Fibroblast of skin of right biceps (primary cell): Measurements from ENCODE around the gene MALL.
"Not testable (repeated sequence)": the region's sequence is repeated elsewhere in the genome, so short reads cannot be mapped to it uniquely, and the experiment has no call there.

Experiments
- DNase-seq: peaks from one replicate; pipeline ENCODE4 v3.0.0-alpha.2; 2013

The MALL gene

GRCh38 chr2:110115291-110116032 is at the start of gene MALL:
TSS of gene MALL (minus strand) at chr2:110115822. CDS start at chr2:110115792, 30 bp downstream.
- DNase-seq, result no peak

DNA sequence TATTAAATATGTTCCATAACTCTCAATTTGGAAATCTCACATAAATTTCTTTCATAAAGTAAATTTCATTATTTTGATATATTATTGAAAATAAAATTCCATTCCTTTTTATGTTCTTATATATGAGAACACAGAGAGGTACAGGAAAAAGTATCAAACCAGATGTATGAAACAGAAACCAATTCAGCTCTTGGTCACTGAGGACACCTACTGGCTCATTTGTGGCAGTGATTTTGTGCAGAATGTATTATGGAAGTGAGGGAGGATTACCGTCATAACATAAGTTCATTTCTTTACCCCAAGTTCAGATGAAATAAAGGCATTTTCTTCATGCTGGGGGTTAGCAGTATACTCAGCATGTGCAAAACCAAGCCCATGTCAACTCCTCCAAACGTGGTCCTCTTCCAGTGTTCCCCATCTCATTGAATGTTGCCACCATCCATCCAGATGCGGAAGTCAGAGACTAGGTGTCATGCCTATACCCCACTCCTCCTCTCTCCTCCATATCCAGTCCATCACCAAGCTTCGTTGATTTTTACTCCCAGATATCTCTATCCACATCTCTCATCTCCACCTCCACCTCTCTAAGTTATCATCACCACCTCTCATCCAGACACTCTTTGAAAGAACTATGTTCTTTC is 41.7 kb upstream of the MALL start:
- peak; percentile 70 for DNase-seq

GRCh38 chr2:110154828-110155227 is 39.2 kb upstream of the MALL start:
- DNase-seq, result not testable (repeated sequence)

DNA sequence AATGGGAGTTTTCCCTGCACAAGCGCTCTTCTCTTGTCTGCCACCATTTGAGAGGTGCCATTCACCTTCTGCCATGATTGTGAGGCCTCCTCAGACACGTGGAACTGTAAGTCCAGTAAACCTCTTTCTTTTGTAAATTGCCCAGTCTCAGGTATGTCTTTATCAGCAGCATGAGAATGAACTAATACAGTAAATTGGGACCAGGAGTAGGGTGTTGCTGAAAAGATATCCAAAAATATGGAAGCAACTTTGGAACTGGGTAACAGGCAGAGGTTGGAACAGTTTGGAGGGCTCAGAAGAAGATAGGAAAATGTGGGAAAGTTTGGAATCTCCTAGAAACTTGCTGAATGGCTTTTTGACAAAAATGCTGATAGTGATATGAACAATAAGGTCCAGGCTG is 38.6 kb upstream of the MALL start:
- not testable (repeated sequence) for DNase-seq

GRCh38 chr2:110153416-110153815 is 37.8 kb upstream of the MALL start:
- DNase-seq, result peak; percentile 42

GRCh38 chr2:110152943-110153342 is 37.3 kb upstream of the MALL start:
- DNase-seq, result no peak

DNA sequence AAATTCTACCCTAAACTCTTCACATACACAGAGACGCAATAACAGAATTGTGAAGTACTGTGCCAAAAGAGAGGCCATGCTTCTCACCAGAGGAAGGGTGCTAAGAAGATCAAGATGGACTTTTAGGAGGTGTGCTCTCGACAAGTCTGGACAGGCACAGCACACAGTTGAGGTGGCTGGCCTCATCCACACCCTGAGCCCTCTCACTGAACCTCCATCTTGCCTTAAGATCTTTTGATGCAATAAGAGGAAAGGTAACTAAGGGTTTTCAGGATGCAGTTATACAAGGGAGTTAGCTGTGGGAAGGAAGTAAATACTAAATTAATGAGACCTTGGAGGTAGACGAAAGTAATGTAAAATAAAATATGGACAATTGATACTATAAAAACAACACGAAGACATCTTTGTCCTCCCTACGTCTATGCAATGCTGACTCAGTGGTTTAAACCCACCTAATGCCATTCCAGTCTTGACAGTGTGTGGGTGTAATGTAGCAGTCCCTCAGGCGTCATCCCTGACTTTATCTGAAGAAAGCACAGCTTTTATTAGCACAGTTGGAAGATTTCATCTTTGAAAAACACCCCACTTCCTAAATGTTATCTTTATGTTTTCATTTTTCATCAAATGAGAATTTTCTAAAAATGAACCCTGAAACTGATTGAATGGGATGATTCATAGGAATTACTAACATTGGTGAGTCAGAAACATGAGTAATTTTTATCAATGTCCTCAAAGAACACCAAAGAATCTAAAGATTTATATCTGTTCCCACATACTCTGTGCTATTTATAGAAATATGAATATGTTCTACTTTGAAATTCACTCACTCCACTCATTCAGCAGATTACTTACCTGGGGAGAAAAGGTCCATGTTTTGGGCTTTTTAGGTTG is 34.0 kb upstream of the MALL start:
- peak; percentile 89 for DNase-seq

- DNase-seq, result no peak
These were observed 31.3 kb upstream of the MALL start for GRCh38 chr2:110146945-110147332.

DNA sequence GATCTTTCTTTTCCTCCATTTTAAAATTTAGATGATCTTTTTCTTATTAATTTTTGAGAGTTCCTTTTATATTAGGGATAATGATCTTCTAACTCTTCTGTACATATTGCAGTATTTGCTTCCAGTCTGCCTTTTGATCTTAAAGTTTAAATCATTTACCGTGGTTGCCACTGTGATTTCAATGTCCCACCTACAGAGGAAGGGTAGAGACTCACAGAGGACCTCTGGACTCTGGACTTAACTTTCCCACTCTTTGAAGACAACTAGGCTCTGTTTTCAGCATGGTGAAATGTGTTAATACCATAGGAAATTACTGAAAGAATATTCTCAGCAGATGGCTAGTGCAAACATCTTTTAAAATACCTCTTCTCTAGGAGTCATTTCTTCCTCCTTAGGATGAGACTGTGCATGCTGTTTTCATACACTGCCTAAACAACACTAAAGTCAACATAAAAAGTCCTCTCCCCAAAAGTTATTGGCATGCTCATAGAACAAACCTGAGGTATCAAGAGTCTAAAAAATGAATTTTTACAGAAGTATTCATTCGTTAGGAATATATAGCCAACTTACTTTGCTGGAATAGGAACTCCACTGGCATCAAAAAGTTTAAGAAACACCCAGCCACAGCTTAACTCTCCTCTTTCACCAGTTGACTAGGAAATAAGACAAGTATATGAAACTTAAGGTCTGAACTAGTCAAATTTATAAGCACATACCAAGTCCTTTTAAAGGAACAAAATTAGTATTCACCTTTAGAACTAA is 30.7 kb upstream of the MALL start:
- DNase-seq, result no peak

DNA sequence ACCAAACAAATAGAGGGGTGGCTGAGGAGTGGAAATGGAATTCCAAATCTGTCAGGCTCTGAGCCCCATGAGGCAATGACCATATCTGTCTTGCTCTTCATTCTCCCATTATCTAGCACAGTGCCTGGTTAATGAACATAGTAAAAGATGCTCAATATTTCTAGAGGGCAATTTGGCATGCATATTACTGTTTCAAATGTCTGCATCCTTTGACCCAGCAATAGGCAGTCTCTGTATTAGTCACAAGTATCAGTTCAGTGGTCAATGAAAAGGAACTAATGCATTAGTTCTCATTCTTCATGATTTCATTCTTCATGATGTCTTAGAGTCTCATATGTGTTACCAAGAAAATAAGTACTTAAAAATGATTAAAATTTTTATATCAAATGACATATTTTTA is 28.4 kb upstream of the MALL start:
- no peak for DNase-seq

DNA sequence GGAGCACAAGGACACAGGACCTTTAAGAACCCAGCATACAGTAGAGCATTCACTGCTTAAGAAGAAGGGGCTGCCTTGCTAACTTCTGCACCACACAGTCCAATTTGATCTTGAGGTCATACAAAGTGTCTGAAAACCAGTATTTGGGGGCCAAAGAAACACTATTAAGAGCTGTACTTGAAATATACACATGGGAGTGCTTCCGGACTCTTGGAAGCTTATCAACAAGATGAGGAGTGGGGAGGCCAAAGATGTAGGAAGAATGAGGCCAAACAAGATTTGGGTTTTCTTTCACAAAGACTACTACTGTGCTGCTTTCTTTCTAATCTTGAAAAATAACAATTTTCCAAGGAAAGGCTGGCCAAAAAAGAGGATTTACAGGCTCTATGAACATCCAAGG is 24.8 kb upstream of the MALL start:
- no peak for DNase-seq

GRCh38 chr2:110134025-110134424 is 18.4 kb upstream of the MALL start:
- DNase-seq, result no peak

- DNase-seq, result no peak
These were observed 15.5 kb upstream of the MALL start for GRCh38 chr2:110131166-110131565.

GRCh38 chr2:110130757-110131156 is 15.1 kb upstream of the MALL start:
- DNase-seq, result no peak

DNA sequence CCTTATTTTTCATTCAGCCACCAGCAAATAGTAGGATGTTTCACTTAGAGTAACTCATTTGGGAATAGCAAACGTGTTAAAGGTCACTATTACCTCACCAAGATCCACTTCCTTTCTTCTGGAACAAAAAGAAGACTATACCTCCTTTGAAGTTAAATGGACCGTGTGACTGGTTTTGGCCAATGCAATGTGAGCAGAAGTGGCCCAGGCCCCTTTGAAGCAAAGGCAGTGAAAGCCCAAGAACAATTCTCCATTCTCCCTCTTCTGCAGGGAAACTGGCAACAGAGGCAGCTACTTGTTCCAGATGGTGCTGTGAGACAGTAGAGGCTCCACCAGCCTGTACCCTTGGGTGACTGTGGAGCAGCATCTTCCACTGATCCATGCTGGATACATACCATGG is 11.3 kb upstream of the MALL start:
- no peak for DNase-seq

GRCh38 chr2:110126086-110126773 is 10.6 kb upstream of the MALL start:
- peak; percentile 33 for DNase-seq

DNA sequence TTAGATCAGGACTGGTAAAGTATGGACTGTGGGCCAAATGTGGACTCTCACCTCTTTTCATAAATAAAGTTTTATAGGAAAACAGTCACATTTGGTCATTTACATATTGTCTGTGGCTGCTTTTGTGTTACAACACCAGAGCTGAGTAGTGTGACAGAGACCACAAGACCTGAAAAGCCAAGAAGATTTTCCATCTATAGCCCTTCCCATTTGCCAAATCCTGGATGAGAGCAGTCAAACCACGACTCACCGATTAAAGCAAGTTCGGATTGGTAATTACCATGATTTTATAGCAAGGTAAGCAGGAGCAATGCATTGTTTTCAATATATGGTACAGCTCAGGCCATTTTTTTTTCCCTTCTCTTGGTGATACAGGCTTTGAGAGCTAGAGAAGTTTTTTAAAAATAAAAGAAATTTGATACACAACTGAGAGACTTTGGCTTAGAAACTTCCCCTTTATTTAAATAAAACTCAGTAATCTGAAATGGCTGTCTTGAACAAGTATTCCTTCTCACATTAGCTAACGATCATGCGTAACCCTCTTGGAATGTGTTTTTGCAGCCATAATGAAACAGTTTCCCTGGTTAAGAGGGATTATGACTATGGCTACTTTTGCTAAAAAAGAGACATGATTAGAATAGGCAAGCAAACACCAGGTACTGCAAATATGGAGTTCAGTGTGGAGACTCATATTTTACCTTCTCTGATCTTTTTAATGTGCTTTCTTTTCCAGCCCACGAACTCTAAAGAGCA is 9.5 kb upstream of the MALL start:
- DNase-seq, result peak; percentile 78

GRCh38 chr2:110124038-110124825 is 8.6 kb upstream of the MALL start:
- no peak for DNase-seq

DNA sequence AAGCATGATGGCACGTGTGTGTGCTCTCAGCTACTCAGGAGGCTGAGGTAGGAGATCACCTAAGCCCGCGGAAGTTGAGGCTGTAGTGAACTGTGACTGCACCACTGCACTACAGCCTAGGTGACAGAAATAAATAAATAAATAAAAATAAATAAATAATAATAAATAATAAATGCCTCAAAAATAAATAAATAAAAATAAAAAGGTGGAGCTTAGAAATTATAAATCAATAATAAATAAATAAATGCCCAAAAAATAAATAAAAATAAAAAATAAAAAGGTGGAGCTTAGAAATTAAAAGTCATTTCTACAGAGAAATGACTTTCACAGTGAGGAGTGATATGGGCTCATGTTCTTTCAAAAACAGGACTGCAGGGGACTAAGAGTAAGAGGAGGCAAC is 6.0 kb upstream of the MALL start:
- no peak for DNase-seq

GRCh38 chr2:110121052-110121334 is 5.4 kb upstream of the MALL start:
- DNase-seq, result no peak
